Left cardiac atrium (tissue), 4 donors: ENCODE data around the gene RFPL1. TPM values are rescaled to one million over a fixed set of nuclear protein-coding genes. Genes with fewer than 3 reads are reported as not detected.

Experiments used
- ATAC-seq, 2 donors: fragments of 200-7000 bp; cut with Tn5 transposase; one replicate each; pipeline ENCODE4 v1.9.1; 2020; ENCODE audit warnings: mild to moderate bottlenecking in 2 of 2, moderate library complexity in 2 of 2
- DNase-seq: peaks from one replicate; pipeline ENCODE4 v3.0.0-alpha.2; 2020
- intact Hi-C, 2 donors: fragments of 100-400 bp; cut with DNase I; formaldehyde crosslinking; loops; one replicate each; pipeline versions ENCODE4 v1.14.1 to v1.15.1; 2022 to 2023
- total RNA-seq, 2 donors: library from RNA; stranded (reverse); fragmentation: NEBNext Ultra II Directional; extraction: Animal tissue kit (Norgen Biotek cat#: 25700); gene quantifications; one replicate each; pipeline ENCODE4 v1.2.1, GENCODE V29; 2021
- donor health status: DM: no; HTN: yes; CAD: no.
- donor health status: DM: no; HTN: yes; CAD: no; lungs with severe emphysema.
- donor health status: DM: yes; HTN: yes; CAD: no.
- donor health status: Dilated cardiomyopathy.

RFPL1 gene
- total RNA-seq, 2 donors from 2014 or later, result not detected

GRCh38 chr22:29491012-29491411 is 52.6 kb downstream of the RFPL1 start:
- DNase-seq, result no peak
- no peak for ATAC-seq
- intact Hi-C loops, result no loop called here

Other genes with a start within 250 kb of the RFPL1 start
- 1 to 10 TPM in 1 of 2 donors, under 1 TPM in 1; 0.52 to 1.8 TPM for gene EMID1, start 232.7 kb upstream of the RFPL1 start, total RNA-seq
- gene RHBDD3, start 170.6 kb upstream of the RFPL1 start, total RNA-seq, result 10 to 100 TPM; 15.6 to 19.0 TPM
- 100 to 1,000 TPM; 109 to 175 TPM for gene EWSR1, start 170.3 kb upstream of the RFPL1 start, total RNA-seq
- 10 to 100 TPM; 20.1 to 25.2 TPM for gene GAS2L1, start 131.9 kb upstream of the RFPL1 start, total RNA-seq
- 1 to 10 TPM; 1.0 to 3.1 TPM for gene RASL10A, start 122.9 kb upstream of the RFPL1 start, total RNA-seq
- 10 to 100 TPM; 44.2 to 44.6 TPM for gene AP1B1, start 50.0 kb upstream of the RFPL1 start, total RNA-seq
- gene NEFH, start 41.6 kb downstream of the RFPL1 start, total RNA-seq, result under 1 TPM; 0.31 to 0.41 TPM
- 10 to 100 TPM; 35.6 to 39.9 TPM for gene THOC5, start 115.2 kb downstream of the RFPL1 start, total RNA-seq
- 10 to 100 TPM; 18.1 to 19.7 TPM for gene NIPSNAP1, start 142.5 kb downstream of the RFPL1 start, total RNA-seq
- gene NF2, start 165.1 kb downstream of the RFPL1 start, total RNA-seq, result 10 to 100 TPM; 45.3 to 48.7 TPM